Loucy (cell line): Measurements from ENCODE around the gene FGF14.

Experiments
- H2AFZ ChIP-seq: fragments of 200-600 bp; sonication (generic); 2 replicates; pipeline ENCODE4 v1.6.0; 2016; ENCODE audit warnings: antibody characterized with exemption, mild to moderate bottlenecking, low read length, moderate library complexity
- H3F3A ChIP-seq: fragments of 200-600 bp; 2 replicates; pipeline ENCODE4 v1.6.0; 2016; ENCODE audit warnings: antibody characterized with exemption, low read depth, mild to moderate bottlenecking
- H3K27me3 ChIP-seq: fragments of 200-600 bp; sonication (generic); 2 replicates; pipeline ENCODE4 v1.6.1; 2014; ENCODE audit warnings: low read length, mild to moderate bottlenecking; ENCODE audit not compliant: insufficient read depth, poor library complexity, severe bottlenecking
- H3K36me3 ChIP-seq: fragments of 200-600 bp; sonication (generic); 2 replicates; pipeline ENCODE4 v1.6.1; 2016; ENCODE audit warnings: low read length; ENCODE audit not compliant: insufficient read depth
- H3K4me1 ChIP-seq: fragments of 200-600 bp; sonication (generic); 2 replicates; pipeline ENCODE4 v1.5.1; 2014; ENCODE audit warnings: low read length, mild to moderate bottlenecking; ENCODE audit not compliant: insufficient read depth, poor library complexity, severe bottlenecking
- H3K4me2 ChIP-seq: fragments of 200-600 bp; sonication (generic); 2 replicates; pipeline ENCODE4 v1.6.0; 2014; ENCODE audit warnings: antibody characterized with exemption, low read length, low read depth, mild to moderate bottlenecking; ENCODE audit not compliant: poor library complexity, severe bottlenecking
- H3K4me3 ChIP-seq: fragments of 200-600 bp; sonication (generic); 2 replicates; pipeline ENCODE4 v1.5.1; 2014; ENCODE audit warnings: low read length, mild to moderate bottlenecking, mixed read lengths; ENCODE audit not compliant: poor library complexity, severe bottlenecking
- H3K79me2 ChIP-seq: fragments of 200-600 bp; sonication (generic); 2 replicates; pipeline ENCODE4 v1.6.1; 2014; ENCODE audit warnings: low read length; ENCODE audit not compliant: insufficient read depth
- H3K9ac ChIP-seq: fragments of 200-600 bp; sonication (generic); 2 replicates; pipeline ENCODE4 v1.6.0; 2014; ENCODE audit warnings: mild to moderate bottlenecking, low read depth, low read length, moderate library complexity; ENCODE audit not compliant: poor library complexity, severe bottlenecking
- H3K9me2 ChIP-seq: fragments of 200-600 bp; sonication (generic); replicated peaks from 2 replicates; pipeline ENCODE4 v1.6.1; 2016; ENCODE audit warnings: low read depth, low read length, mixed read lengths
- H3K9me3 ChIP-seq: fragments of 200-600 bp; sonication (generic); 2 replicates; pipeline ENCODE4 v1.6.1; 2014; ENCODE audit warnings: mild to moderate bottlenecking, antibody characterized with exemption, low read length, low read depth; ENCODE audit not compliant: insufficient read depth
- H4K20me1 ChIP-seq: fragments of 200-600 bp; sonication (generic); 2 replicates; pipeline ENCODE4 v1.6.0; 2014; ENCODE audit warnings: antibody characterized with exemption, low read length, mild to moderate bottlenecking; ENCODE audit not compliant: insufficient read depth, poor library complexity, severe bottlenecking
- CTCF ChIP-seq: fragments of 200-600 bp; sonication (generic); conservative IDR thresholded peaks from 2 replicates; pipeline ENCODE4 v1.5.1; 2014; ENCODE audit warnings: mild to moderate bottlenecking, antibody characterized with exemption, low read length
- EZH2phosphoT487 ChIP-seq: fragments of 200-600 bp; IDR thresholded peaks from 2 replicates; pipeline ENCODE4 v1.6.1; 2018; ENCODE audit warnings: antibody characterized with exemption, mild to moderate bottlenecking, moderate library complexity, borderline replicate concordance

Gene FGF14

DNA sequence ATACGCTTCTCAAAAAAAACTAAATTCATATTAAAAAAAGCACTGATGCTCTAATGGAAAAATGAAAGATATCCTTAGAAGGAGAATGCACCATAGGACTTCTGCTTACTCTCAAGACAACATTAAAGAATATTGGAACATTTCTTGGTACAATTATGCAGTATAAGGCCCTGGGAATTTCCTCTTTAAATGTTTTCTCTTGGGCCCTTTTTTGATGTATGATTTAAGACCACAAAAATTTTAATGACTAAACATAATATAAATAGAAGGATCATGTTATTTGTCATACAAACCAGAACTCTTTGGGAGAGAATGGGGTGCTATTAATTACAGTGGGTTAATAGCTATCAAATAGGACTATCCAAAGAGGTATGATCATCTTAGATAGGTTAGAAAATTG, 403.7 kb downstream of the FGF14 start:
- H3K9me3 ChIP-seq = no peaks in the 10 kb centered on the region
- H2AFZ ChIP-seq = no peak overlapping the region
- no peaks in the 10 kb centered on the region for H3K27me3 ChIP-seq
- no peak overlapping the region for H3K4me2 ChIP-seq
- no peaks in the 10 kb centered on the region for H4K20me1 ChIP-seq
- H3K79me2 ChIP-seq = no peaks in the 10 kb centered on the region
- no peaks in the 10 kb centered on the region for H3K36me3 ChIP-seq
- H3K4me1 ChIP-seq = no peaks in the 10 kb centered on the region
- no peak for TF ChIP-seq EZH2phosphoT487
- TF ChIP-seq CTCF = no peak
- no peaks in the 10 kb centered on the region for H3F3A ChIP-seq
- H3K9ac ChIP-seq = no peak overlapping the region
- no peaks in the 10 kb centered on the region for H3K9me2 ChIP-seq
- H3K4me3 ChIP-seq = no peak overlapping the region

DNA sequence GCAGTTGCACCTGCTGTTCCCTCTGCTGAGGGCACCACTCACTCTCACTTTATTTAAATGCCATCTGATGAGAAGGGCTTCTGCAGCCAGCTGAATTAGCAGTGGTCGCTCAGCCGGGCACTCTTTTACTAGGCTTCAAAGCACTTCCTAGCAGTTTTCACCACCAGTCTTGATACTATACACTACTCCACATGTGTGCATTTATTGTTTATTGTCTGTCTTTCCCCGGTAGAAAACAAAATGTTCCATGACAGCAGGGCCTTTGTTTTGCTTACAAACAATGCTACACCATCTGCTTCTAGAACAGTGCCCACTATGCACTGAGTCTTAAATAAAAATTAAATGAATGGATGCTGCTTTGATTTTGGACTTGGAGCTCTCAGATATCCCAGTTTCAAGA, 404.9 kb downstream of the FGF14 start:
- no peaks in the 10 kb centered on the region for H3K4me1 ChIP-seq
- H3K9me3 ChIP-seq = no peaks in the 10 kb centered on the region

DNA sequence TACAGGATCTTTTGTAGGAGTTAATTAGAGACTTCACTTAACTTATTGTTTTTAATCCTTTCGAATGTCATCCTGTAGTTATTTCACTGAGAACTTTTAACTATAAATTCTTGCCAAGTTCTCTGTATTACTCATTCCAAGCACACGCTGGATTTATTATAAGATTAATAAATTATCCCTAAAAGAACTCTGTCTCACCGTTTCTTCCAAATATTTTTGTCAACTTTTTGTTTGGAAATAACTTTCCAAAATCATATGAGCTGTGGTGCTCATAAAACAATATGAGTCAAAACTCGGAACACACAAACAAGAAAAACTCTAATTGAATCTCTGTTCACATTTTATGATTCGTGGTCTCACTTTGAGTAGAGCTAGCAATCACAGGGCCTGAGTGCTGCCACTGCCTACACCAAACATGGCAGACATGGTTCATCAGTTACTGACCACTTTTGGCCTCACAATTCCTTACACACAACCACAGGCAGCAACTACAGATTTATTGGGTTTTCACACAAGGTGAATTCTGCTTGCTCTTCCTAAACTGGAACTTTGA, 412.0 kb downstream of the FGF14 start:
- no peaks in the 10 kb centered on the region for H3K36me3 ChIP-seq
- TF ChIP-seq CTCF (no peak), EZH2phosphoT487 (no peak)
- no peaks in the 10 kb centered on the region for H3K9me2 ChIP-seq
- H4K20me1 ChIP-seq = no peaks in the 10 kb centered on the region
- no peak overlapping the region for H2AFZ ChIP-seq
- H3K27me3 ChIP-seq = no peaks in the 10 kb centered on the region
- H3K4me1 ChIP-seq = no peaks in the 10 kb centered on the region
- no peaks in the 10 kb centered on the region for H3K79me2 ChIP-seq
- no peaks in the 10 kb centered on the region for H3K9me3 ChIP-seq
- no peaks in the 10 kb centered on the region for H3F3A ChIP-seq
- no peak overlapping the region for H3K4me2 ChIP-seq
- no peak overlapping the region for H3K4me3 ChIP-seq
- H3K9ac ChIP-seq = no peak overlapping the region

More for the DNA sequence above, 404.9 kb downstream of the FGF14 start:
- H3K4me3 ChIP-seq = no peak overlapping the region
- no peaks in the 10 kb centered on the region for H3K79me2 ChIP-seq
- TF ChIP-seq CTCF (no peak), EZH2phosphoT487 (no peak)
- H3K36me3 ChIP-seq = no peaks in the 10 kb centered on the region
- no peak overlapping the region for H3K4me2 ChIP-seq
- no peaks in the 10 kb centered on the region for H3K27me3 ChIP-seq
- no peak overlapping the region for H3K9ac ChIP-seq
- H3F3A ChIP-seq = no peaks in the 10 kb centered on the region
- no peak overlapping the region for H2AFZ ChIP-seq
- H3K9me2 ChIP-seq = no peaks in the 10 kb centered on the region
- no peaks in the 10 kb centered on the region for H4K20me1 ChIP-seq
